ENCODE results near the gene JAG1.
"Not testable (repeated sequence)": the region's sequence is repeated elsewhere in the genome, so short reads cannot be mapped to it uniquely, and the experiment has no call there.

The JAG1 gene

GRCh38 chr20:10621149-10621548 is 52.6 kb downstream of the JAG1 start:
- intact Hi-C loops (cut with DNase I), result no loop called here
- no peak for DNase-seq

GRCh38 chr20:10619427-10619826 is 54.4 kb downstream of the JAG1 start:
- intact Hi-C loops (cut with DNase I), result no loop called here
- DNase-seq, result no peak

- no peak for DNase-seq
- intact Hi-C loops (cut with DNase I), result no loop called here
These were observed 55.1 kb downstream of the JAG1 start for GRCh38 chr20:10618611-10619245.

- intact Hi-C loops (cut with DNase I); DNase-seq: not testable (repeated sequence)
These were observed 56.2 kb downstream of the JAG1 start for GRCh38 chr20:10617549-10618133.

- intact Hi-C loops (cut with DNase I), result no loop called here
- DNase-seq, result no peak
These were observed 57.6 kb downstream of the JAG1 start for GRCh38 chr20:10616212-10616611.

- intact Hi-C loops (cut with DNase I), result no loop called here
- no peak for DNase-seq
These were observed 59.9 kb downstream of the JAG1 start for GRCh38 chr20:10613911-10614310.

GRCh38 chr20:10613426-10613825 is 60.4 kb downstream of the JAG1 start:
- intact Hi-C loops (cut with DNase I); DNase-seq: not testable (repeated sequence)

- intact Hi-C loops (cut with DNase I), result no loop called here
- DNase-seq, result peak in 4 of 10 donors; percentile 13 to 86 (median 33)
These were observed 62.4 kb downstream of the JAG1 start for GRCh38 chr20:10611357-10611756.

- no peak for DNase-seq
- intact Hi-C loops (cut with DNase I), result no loop called here
These were observed 63.5 kb downstream of the JAG1 start for GRCh38 chr20:10610251-10610650.

GRCh38 chr20:10609770-10610169 is 64.0 kb downstream of the JAG1 start:
- intact Hi-C loops (cut with DNase I), result no loop called here
- DNase-seq, result no peak

- intact Hi-C loops (cut with DNase I), result no loop called here
- no peak for DNase-seq
These were observed 64.5 kb downstream of the JAG1 start for GRCh38 chr20:10609276-10609675.

- intact Hi-C loops (cut with DNase I), result no loop called here
- DNase-seq, result no peak
These were observed 68.1 kb downstream of the JAG1 start for GRCh38 chr20:10605547-10606195.

- no peak for DNase-seq
- intact Hi-C loops (cut with DNase I), result no loop called here
These were observed 68.8 kb downstream of the JAG1 start for GRCh38 chr20:10604865-10605440.

- DNase-seq, result peak in 2 of 10 donors; percentile 23 to 83
- intact Hi-C loops (cut with DNase I), result no loop called here
These were observed 69.6 kb downstream of the JAG1 start for GRCh38 chr20:10603971-10604864.

- DNase-seq, result no peak
- intact Hi-C loops (cut with DNase I), result no loop called here
These were observed 70.4 kb downstream of the JAG1 start for GRCh38 chr20:10603378-10603777.

- intact Hi-C loops (cut with DNase I), result no loop called here
- DNase-seq, result no peak
These were observed 71.5 kb downstream of the JAG1 start for GRCh38 chr20:10602221-10602871.

- intact Hi-C loops (cut with DNase I), result no loop called here
- no peak for DNase-seq
These were observed 76.2 kb downstream of the JAG1 start for GRCh38 chr20:10597637-10598036.

- intact Hi-C loops (cut with DNase I), result no loop called here
These were observed 77.1 kb downstream of the JAG1 start for GRCh38 chr20:10596710-10597121.

GRCh38 chr20:10595985-10596384 is 77.8 kb downstream of the JAG1 start:
- no peak for DNase-seq
- intact Hi-C loops (cut with DNase I), result no loop called here

More at GRCh38 chr20:10596710-10597121, 77.1 kb downstream of the JAG1 start:
- no peak for DNase-seq

- no peak for DNase-seq
- intact Hi-C loops (cut with DNase I), result no loop called here
These were observed 78.5 kb downstream of the JAG1 start for GRCh38 chr20:10595266-10595665.
